Measurements from ENCODE around the gene KRT74.

The KRT74 gene

DNA sequence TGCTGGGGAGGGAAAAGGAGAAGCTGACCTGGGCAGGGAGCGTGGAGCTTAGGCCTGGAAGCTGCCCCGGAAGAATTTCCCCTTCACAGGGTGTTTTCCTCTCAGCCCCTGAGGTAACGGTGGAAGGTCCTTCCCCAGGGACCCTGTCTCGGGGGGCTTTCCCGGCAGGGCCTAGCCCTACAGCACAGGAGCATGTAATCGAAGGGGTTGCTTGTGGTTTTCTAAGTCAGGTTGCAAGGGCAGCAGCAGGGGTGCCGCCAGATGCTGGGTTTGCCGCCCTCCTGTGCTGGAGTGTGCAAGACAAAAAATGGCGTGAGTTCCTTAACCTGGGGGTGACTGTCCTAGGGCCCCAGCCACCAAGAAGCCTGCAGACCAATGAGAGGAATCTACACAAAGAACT is 1.6 kb upstream of the KRT74 start:
- no peak for DNase-seq (ENCODE audit: low read depth, low spot score)

DNA sequence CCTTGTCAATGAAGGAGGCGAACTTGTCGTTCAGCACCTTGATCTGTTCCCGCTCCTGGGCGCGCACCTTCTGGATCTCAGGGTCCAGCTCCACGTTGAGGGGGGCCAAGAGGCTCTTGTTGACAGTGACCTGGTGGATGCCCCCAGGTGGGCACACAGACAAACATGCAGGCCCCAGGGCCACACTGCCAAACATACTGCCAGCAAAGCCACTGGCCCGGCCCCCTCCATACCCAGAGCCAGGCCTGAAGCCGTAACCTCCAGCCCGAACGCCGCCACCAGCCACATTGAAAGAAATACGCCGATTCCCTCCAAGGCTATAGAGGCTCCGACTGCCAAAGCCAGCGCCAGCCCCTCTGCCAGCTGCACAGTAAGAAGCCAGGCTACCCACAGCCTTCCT is 337 bp downstream of the KRT74 start:
- no peak for DNase-seq (ENCODE audit: low read depth, low spot score)

DNA sequence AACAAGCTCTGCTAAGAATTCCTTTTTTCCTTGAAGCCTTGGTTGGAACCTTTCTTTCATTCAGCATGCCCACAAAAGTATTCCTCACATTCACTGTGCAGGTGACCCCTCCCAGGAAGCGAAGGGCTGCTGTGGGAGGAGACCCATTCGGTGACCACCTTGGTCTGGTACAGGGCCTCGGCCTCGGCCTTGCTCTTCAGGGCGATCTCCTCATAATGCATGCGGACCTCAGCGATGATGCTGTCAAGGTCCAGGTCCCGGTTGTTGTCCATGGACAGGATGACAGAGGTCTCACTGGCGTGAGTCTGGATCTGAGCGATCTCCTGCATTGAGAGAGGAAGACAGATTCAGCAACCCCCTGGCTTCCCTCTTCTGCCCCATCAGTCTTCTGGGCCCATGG is 3.1 kb downstream of the KRT74 start:
- DNase-seq (ENCODE audit: low read depth, low spot score): no peak

DNA sequence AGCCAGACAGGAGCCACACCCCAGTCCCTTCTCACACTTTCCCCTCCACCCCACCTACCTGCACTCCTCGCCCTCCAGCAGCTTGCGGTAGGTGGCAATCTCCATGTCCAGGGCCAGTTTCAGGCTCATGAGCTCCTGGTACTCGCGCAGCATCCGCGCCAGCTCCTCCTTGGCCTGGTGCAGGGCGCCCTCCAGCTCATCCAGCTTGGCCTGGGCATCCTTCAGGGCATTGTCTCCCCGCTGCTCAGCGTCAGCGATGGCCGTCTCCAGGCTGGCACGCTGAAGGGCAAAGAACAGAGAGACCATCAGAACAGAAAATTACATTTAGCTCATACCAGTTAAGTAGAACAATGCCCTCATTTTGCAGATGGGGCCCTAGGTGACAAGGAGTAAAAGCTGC is 5.5 kb downstream of the KRT74 start:
- DNase-seq (ENCODE audit: low read depth, low spot score): no peak

DNA sequence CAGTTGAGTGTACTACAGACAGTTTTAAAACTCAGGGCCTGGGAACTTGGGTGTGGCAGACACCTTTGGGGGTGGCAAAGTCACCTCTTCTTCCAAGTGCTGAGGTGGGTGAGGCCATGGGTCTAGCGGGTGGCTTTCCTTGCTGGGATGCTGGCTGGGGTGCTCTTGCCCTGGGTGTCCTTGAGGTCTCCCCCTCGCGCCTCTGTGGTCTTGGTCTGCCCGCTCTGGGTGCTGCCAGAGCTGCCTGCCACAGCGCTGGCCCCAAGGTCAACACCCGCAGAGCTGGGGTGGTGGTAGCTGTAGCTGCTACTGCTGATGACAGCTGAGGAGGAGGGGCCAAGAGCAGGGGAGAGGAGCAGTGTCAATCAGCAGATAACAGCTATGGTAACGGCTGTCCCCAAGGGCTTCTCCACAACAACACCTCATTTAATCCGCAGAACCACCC is 6.8 kb downstream of the KRT74 start:
- no peak for DNase-seq (ENCODE audit: low read depth, low spot score)

DNA sequence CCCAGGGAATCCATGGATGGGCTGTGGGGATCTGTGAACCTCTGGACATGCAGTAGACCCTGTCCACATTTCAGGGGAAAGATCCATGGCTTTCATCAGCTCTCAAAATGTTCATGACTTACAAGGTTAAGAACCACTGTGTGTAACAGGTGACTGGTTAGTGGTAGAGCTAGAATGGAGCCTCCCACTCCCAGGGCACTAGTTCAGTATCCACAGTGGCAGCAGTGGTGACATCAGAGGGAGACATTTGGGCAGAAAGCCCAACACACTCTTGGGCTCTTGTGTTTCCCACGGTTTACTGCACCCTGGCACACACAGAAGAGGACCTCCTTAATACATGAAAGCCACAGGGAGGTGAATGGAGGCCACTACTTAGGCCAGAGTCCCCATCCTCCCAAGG is 9.1 kb downstream of the KRT74 start:
- no peak for DNase-seq (ENCODE audit: low read depth, low spot score)

DNA sequence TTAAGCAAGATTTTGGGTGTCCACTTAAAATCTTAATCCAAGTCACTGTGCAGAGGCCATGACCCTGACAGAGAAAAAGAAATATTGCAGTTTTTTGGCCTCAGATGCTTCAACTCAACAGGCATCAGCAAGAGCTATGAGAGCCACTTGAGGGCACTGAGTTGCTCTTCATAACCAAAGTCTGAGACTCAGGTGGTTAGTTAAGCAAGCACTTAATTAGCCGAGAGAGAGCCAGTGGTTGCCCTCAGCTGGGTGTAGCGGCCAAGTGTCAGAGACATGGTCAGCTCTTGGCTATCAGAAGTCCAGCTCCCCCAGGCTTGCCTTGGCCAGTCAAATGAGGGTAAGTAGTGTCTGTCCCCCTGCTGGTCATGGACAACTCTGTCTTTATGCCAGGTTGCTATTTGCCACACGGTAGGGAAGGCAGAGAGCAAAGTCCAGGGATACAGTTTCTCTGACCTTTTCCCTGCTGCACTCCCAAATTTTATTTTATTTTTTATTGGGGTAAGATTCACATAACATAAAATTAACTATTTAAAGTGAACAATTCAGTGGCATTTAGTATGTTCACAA is 11.7 kb downstream of the KRT74 start:
- peak; percentile 3 for DNase-seq (ENCODE audit: low read depth, low spot score)

DNA sequence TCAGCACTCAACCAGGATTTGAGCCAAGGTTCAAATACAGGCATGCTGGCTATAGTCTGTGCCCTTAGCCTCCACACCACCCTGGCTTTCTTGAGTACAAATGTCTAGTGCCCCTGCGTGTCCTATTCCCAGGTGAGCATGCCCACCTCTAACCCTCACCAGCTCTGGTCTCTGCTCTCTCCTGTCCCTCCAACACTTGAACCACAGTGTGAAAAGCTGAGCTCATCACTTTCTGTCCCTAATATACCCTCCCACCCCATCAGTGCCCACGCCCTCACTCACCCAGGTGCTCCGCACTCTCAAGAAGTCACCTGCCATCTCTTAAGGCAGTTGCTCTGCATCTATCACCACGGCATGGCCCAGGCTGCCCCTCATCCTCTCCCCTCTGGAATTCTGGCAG is 13.7 kb downstream of the KRT74 start:
- no peak for DNase-seq (ENCODE audit: low read depth, low spot score)

DNA sequence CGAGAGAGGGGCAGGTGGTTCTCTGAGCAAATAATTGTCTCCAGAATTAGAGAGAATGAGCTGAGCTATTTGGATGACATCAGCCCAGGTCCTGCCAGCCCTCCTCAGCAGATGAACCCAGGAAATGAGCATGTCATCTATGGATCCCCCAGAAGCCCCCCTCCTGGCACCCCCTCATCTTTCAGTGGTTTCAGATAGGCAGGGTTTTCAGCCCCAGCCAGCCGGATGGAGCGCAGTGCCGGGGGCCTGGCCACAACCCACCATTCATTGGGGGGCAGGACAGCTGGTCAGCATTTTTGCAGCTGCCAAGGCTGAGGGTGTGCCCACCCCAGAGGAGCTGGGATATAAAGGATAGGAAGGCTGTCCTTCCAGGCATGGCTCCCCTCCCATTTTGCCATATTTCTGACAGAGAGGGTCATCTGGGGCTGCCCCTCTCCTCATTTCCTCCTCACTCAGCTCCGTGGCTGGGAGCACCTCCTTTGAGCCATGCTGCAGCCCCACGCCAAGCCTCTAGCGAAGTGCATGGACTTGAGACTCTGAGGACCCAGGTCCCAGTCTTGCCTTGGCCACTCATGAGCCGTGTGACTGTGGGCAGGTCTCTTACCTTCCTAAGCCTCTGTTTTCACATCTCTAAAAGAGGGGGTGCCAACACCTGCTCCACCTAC is 14.7 kb downstream of the KRT74 start:
- no peak for DNase-seq (ENCODE audit: low read depth, low spot score)

DNA sequence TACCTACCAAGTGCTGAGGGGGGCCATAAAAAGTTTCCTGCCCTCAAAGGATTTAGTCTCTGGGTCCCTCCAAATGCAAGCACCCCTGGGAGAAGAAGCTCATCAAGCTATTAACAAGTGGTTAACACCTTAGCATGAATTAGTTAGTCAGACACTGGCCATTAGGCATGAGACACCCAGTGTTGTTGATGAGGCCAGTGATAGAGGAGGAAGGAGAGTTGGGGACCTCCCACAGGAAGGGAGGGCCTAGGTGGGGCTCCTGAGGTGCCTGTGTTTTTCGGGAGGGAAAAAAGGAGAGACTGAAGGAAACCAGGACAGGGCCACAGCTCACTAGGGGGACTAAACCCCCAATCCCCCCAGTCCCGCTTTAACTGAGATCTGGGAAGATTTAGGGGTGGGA is 16.2 kb downstream of the KRT74 start:
- no peak for DNase-seq (ENCODE audit: low read depth, low spot score)

DNA sequence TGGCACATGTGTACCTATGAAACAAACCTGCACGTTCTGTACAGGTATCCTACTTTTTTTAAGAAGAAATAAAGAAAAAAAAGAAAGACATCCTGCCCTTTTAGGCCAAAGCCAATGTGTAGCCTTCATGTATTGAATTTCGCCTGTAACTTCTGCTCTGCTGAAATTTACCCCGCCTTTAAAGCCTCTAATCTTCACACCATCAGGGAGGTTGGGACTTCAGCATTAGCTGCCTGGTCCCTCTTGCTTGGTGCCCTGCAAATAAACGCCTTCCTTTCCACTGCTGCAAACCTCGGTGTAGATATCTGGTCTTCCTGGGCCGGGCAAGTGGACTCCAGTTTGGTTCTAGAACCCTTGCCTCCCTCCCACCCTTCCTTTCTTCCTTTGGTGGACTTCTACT is 18.1 kb downstream of the KRT74 start:
- no peak for DNase-seq (ENCODE audit: low read depth, low spot score)

DNA sequence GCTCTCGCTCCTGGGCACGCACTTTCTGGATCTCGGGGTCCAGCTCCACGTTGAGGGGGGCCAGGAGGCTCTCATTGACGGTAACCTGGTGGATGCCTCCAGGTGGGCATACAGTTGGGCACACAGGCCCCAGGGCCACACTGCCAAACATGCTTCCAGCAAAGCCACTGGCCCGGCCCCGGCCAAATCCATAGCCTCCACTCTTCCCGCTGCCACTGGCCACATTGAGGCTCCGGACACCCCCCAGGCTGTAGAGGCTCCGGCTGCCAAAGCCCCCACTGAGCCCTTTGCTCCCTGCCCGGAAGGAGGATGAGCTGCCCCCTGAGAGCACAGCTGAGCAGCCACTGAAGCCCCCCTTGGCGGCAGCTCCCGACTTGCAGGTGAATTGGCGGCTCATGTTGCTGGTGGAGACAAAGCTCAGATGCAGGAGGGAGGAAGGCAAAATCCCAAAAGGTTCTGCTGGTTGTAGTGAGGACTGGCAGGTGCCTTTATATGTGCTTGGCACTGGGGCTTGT is 20.9 kb downstream of the KRT74 start, which contains the start of gene KRT71:
Gene KRT71, minus strand, starts transcription at position 465 of the 515 bp plus-strand sequence. Its CDS starts 68 bp downstream, at position 397.
- no peak for DNase-seq (ENCODE audit: low read depth, low spot score)

DNA sequence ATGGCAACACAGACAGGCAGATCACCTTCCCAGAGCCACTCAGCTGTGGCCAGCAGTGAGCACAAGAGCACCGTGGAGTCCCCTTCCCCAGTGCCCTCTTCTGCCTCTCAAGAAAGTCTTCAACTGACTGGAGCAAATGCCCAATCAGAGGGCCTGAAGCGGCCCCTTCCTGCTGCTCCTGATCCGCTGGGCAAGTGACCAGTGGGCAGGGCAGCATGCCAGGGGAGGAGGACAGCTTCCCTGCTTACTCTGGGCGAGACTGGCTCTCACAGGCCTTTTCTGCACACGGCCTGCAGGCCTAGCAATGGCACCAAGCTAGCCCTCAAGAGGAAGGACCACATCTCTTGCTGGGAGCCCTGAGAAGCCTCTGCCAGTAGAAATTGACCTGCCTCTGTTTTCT is 21.6 kb downstream of the KRT74 start:
- DNase-seq (ENCODE audit: low read depth, low spot score): no peak

DNA sequence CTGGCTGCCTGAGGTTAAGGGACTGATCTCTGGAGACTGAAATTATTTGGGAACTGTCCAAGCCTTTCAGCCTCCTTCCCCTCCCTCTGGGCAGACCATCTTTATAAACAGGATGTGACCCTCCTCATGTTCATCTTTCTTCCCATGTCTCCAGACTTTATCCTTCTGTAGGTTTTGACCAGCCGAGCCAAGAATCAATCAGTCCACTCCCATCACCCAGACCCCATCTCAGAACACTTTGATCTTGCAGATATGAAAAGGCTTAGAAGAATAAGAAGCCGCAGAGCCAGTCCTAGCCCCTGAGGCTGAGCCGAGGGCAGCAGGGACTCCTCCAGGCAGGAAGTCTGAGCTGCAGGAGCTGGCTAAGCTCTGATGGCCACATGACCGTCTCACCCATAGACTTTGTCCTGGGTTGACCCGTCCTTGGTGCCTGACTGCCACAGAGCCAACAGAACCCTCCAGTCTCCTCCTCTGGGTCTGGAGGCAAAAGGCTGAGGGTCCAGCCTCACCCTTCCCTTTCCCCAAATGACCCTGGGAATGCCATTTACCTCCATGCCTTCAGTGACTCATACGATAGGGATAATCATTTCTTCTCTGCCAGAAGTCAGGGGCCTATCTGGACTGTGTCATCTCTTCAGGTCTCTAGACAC is 22.3 kb downstream of the KRT74 start:
- DNase-seq (ENCODE audit: low read depth, low spot score): no peak

DNA sequence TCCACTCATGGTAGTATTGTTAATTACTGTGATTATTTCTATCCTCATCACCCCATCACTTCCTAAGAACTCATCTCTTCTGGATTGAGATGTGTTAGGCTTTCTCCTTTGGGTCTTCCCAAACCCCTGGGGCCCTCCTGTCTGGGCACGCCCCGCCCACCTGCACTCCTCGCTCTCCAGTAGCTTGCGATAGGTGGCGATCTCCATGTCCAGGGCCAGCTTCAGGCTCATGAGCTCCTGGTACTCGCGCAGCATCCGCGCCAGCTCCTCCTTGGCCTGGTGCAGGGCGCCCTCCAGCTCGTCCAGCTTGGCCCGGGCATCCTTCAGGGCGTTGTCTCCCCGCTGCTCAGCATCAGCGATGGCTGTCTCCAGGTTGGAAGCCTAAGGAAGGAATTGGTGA is 27.5 kb downstream of the KRT74 start:
- DNase-seq (ENCODE audit: low read depth, low spot score): no peak

DNA sequence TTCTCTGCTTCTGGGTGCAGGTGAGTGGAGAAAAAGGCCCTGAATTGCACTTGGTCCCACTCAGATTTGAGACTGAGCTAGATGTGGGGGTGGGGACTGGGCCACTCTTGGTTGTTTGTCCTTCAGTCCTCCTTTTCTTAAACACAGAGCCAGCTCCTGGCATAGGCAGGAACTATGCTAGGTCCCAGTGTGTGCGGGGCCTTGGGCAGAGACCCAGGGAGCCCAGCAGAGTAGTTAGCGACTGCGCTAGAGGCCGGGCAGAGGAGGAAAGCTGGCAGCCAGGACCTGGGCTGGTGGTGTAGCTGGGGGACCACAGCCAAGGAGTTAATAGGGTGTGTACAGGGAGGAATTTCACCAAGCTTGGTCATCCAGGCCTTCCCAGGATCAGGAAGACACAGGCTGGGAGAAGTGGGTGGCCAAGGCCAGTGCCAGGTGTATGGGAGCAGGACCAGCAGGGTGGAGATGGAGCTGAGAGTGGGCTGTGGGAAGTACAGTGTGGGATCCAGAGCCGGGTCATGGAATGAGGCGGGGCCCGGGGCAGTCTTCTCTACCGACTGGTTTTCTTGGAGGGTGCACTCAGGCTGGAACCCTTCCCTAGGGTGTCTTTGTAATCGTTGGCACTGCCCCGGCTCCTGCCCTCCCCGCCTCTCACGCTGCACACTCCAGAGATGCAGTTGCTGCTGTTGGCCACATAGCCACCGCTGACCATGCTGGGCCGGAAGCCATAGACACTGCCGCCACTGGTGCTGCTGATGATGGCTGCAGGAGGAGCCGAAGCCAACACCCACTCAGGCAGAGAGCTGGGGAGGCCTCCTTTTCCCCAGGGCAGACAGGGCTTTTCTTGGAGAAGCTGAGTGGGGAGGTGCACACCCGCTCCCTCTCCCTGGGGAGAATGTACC is 29.4 kb downstream of the KRT74 start:
- no peak for DNase-seq (ENCODE audit: low read depth, low spot score)

DNA sequence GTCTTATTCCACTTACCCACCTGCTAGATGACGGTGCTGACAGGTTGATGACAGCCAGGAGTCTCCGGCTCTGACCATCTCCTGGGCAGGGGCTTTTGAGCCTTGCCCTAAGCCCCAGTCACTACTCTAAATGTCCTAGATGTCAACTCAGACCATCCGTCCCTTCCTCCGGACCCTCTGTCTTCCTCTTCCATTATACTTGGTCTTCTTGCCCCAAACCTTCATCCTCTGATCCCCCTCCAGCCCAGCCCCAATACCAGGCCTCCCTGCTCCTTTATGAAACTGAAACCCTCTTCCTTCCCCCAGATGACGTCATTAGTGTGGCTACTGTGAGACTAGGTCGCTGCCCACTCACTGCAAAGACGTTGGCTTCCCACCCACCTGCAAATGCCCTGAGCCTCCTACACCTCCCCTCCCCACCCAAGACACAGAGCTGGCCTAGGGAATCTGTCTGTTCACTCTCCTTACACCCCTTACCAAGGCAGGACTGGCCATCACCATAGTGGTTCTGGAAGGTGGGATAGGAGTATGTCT is 30.8 kb downstream of the KRT74 start:
- DNase-seq (ENCODE audit: low read depth, low spot score): no peak

DNA sequence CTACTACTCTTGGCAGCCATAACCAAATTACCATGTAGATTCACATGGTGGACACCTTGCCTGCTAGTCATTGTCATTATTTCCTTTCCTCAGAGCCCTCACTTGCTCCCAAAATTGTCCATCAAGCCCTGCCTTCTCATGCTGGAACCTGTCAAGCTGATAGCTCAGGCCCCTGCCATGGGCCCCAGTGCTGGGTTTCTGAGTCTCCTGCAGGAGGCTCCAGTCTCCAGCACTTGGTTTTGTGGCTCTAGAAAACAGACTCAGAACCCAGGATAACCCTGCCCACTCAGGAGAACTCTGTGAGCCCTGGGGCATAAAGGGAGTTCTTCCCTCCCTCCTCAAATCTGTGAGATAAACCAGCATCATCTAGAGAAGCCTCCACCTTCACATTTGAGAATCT is 31.5 kb downstream of the KRT74 start:
- DNase-seq (ENCODE audit: low read depth, low spot score): no peak

DNA sequence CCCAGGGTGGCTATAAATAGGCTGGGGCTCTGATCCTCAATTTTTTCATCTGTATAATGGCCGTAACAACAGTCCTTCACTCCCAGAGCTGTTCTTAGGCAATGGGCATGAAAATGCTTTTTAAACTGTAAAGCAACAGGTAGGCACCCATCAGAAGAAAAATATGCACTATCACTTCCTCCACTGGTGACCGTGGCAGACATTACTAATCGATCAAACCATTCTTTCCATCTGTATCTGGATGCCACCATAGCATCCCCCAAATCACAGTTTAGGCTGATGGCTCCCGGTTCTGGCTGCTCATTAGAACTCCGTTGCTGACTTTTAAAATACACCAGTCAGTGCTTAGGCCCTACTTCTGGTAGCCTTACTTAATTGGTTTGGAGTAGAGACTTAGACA is 31.9 kb downstream of the KRT74 start:
- DNase-seq (ENCODE audit: low read depth, low spot score): no peak

DNA sequence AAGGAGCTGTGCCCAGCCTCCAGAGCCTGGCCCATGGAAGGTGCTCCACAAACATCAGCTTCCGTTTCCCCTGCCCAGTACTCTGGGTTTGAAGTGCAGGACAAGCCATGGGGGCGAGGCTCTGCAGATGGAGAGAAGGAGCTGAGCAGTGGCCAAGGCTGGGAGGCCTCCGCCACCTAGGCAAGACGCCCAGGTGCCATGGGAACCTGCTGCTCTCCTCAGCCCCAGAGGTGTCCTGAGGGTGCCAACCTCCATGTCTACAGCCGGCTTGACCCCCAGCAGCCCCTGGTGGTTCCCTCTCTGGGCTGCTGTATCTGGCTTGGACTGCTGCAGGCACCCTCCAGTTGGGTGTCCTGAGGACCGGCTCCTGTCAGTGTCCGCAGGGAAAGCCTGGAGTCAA is 33.1 kb downstream of the KRT74 start:
- no peak for DNase-seq (ENCODE audit: low read depth, low spot score)

DNA sequence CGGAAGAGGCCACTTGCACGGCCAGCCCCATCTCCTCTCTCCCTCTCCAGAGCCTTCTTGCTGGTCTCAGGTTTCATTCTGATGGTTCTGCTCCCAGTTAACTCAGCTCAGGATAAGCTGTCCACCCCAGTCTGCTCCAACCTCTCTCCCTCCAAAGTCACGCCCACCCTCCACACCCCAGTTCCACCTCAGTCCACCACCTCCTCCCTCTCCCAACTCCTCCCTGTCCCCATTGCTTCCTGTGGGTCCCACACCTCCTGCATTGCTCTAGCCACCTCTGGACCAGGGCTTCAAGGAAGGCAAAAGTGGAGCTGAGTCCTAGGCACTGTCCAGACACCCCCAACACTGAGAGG is 33.8 kb downstream of the KRT74 start:
- DNase-seq (ENCODE audit: low read depth, low spot score): no peak

Data from astrocyte of the hippocampus (primary cell).